Esophagus mucosa (tissue), 1 donor: ENCODE data around the gene CALHM4. TPM values are rescaled to one million over a fixed set of nuclear protein-coding genes. Genes with fewer than 3 reads are reported as not detected.
A peak's percentile ranks its signal among the peaks of the same experiment; 100 is the strongest.
"Not testable (repeated sequence)": the region's sequence is repeated elsewhere in the genome, so short reads cannot be mapped to it uniquely, and the experiment has no call there.

ENCODE experiments used
- ATAC-seq: fragments of 200-7000 bp; cut with Tn5 transposase; one replicate; pipeline ENCODE4 v1.9.1; 2020
- total RNA-seq: library from RNA; stranded (reverse); gene quantifications from one replicate; pipeline ENCODE4 v1.2.4, GENCODE V29; 2023
- donor health status: DM: yes; HTN: yes; CAD: no.

CALHM4 gene
- total RNA-seq, 1 donor from 2014 or later = not detected

DNA sequence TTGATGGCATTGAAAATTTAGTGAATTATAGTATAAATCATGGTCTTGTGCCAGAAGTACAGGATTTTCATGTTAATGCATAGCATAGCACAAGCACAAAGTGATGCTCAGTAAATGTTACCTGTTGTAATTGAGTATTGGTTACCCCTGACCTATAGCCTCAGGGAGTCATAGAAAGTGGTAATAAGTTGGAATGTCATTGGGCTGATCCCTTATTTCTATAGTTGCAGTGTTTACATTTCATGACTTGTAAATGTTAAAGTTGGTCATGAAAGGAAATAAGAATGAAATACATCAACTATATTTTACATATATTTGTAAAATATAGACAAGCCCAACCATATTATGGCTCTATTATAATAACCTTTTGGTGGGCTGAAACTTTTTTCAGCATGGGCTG lies 24.8 kb downstream of the CALHM4 start:
- no peak for ATAC-seq

DNA sequence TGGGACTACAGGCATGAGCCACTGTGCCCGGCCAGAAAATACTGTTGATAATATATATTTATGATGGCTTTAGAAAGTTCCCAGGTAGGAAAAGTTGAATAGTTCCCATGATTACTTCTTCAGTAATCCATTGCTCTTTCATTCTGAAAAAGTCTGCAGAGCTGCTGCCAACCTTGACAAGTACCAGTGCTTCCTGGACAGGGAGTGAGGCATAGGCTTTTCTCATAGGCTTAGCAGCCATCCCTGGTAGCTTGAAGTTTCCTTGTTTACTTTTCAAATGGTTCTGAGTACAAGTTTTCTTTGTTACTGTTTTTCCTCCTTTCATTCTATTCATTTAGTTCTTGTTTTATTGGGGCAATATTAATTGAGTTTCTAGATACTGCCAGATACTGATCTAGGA lies 25.6 kb downstream of the CALHM4 start:
- peak; percentile 55 for ATAC-seq

DNA sequence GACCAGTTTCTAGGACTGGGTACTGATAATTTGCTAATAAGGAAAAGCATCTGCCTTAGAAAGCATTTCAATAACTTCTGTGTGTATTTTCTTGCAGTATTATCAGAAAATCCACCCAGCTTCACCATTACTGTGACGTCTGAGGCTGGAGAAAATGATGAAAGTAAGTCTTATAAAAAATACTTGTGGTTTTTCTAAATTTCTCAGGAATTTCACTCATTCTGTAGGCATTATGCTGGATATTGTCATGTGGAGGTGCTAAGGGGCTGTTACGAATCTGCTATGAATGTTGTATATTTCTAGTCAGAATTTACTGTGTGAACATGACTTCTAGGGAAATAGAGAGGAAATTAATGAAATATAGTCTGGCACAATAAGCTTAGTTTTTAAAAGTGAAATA lies 26.6 kb downstream of the CALHM4 start:
- no peak for ATAC-seq

DNA sequence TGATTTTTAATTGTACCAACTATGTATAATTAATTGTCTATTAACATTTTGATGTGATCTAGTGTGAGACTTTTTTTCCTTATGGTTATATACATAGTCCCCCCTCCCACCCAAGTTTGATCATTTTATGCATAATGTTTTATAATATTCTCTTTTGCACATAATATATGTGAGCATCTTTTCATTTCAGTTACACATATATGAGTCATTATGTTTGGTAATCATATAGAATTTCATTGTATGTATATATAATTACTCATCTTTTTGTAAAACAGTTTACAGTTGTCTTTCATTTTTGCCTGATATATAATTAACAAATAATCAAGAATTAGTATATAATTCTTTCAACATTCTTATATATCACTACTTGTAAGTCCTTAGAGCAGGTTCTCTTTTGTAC lies 32.7 kb downstream of the CALHM4 start:
- ATAC-seq = no peak

DNA sequence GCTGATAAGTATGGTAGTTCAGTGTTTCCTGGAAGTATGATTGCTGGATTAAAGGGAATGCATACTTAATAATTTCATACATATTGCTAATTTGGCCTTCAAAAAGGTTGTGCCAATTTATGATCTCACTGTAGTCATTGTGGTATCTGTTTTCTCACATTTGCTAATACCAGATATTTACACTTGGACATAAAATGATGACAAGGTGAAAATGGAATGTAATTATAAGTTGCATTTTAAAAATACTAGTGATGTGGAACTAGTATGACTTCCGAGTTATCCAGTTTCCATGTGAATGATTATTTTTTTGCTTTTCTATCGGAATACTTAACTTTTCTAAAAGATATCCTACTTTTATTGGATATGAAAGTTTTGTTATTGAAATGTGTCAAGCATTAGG lies 33.2 kb downstream of the CALHM4 start:
- no peak for ATAC-seq

DNA sequence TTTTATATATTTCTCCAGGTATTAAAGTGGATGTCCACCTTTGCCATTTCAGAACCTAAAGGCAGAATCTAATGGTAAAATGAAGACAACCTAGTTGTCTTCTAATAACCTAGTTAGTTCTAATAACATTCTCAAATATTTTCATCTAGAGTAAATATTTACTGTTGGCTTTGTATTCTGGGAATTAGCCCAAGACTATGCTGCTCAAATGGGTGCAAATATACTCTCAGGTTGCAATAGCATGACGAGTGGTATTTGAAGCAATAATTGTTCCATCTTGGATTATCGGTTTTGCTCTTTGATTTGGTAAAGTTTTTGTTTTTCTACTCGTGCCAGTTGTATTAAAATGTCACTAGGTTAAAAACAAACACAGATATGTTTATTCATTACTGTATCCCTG lies 41.7 kb downstream of the CALHM4 start:
- no peak for ATAC-seq

DNA sequence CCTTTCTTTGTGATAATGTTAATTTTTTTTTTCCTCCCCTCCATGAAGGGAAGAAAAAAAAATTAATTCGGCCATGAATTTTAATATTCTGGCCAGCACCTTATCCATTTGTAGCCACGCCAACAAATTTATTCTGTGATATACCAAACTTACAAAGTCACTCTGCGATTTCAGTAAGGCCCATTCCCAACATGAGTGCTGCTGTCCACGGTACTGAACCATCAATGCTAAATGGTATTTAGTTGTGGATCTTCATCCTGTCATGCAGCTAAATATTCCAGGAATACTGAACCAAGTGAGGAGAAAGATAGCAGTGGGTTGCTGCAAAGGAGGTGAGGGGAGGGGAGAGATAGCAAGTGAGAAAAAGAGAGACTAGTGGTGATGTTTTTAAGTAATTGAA lies 43.3 kb downstream of the CALHM4 start:
- ATAC-seq = no peak

DNA sequence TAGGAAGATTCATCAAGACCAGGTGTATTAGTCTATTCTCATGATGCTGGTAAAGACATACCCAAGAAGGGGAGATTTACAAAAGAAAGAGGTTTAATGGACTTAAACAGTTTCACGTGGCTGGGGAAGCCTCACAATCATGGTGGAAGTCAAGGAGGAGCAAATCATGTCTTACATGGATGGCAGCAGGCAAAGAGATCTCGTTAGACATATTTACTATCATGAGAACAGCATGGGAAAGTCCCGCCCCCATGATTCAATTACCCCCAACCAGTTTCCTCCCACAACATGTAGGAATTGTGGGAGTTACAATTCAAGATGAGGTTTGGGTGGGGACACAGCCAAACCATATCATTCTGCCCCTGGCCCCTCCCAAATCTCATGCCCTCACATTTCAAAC lies 50.4 kb downstream of the CALHM4 start:
- ATAC-seq = not testable (repeated sequence)

DNA sequence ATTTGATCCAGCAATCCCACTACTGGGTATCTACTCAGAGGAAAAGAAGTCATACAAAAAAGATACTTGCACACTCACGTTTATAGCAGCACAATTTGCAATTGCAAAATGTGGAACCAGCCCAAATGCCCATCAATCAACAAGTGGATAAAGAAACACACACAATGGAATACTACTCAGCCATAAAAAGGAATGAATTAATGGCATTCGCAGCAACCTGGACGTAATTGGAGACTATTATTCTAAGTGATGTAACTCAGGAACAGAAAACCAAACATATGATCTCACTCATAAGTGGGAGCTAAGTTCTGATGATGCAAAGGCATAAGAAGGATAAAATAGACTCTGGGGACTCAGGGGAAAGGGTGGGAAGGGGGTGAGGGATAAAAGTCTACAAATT lies 51.3 kb downstream of the CALHM4 start:
- not testable (repeated sequence) for ATAC-seq

DNA sequence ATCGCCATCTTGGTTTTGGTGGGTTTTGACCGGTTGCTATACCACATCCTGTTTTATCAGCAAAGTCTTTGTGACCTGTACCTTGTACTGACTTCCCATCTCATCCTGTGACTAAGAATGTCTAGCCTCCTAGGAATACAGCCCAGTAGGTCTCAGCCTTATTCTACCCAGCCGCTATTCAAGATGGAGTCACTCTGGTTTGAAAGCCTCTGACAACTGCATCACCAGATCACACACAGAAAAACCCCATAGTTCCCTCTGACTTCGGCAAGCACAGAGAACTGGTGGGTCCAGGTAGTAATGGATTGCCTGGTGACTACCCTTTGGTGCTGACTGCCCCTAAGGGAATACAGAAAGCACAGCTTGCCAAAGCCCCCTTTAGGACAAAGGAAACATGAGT lies 52.4 kb downstream of the CALHM4 start:
- no peak for ATAC-seq

Other genes starting within 250 kb of the CALHM4 start
- gene DSE, start 182.8 kb upstream of the CALHM4 start, total RNA-seq = 32.7 TPM
- gene CALHM6, start 92.4 kb upstream of the CALHM4 start, total RNA-seq = 0.20 TPM
- 0.12 TPM for gene CALHM5, start 42.1 kb upstream of the CALHM4 start, total RNA-seq
- not detected for gene TRAPPC3L, start 8.1 kb upstream of the CALHM4 start, total RNA-seq
- 28.4 TPM for gene RWDD1, start 17.8 kb downstream of the CALHM4 start, total RNA-seq
- not detected for gene RSPH4A, start 62.7 kb downstream of the CALHM4 start, total RNA-seq
- 10.0 TPM for gene ZUP1, start 115.0 kb downstream of the CALHM4 start, total RNA-seq
- gene KPNA5, start 127.5 kb downstream of the CALHM4 start, total RNA-seq = 5.7 TPM
- gene FAM162B, start 212.0 kb downstream of the CALHM4 start, total RNA-seq = 0.92 TPM